Bronchial epithelial cell (primary cell): ENCODE measurements around the gene OLFML1. TPM values are rescaled to one million over a fixed set of nuclear protein-coding genes. Genes with fewer than 3 reads are reported as not detected.

Experiments
- DNase-seq: peaks from one replicate; pipeline ENCODE4 v3.0.0-alpha.2; 2010; ENCODE audit warnings: low read depth
- FAIRE-seq: peaks from 2 replicates; lab custom pipeline; 2011; peaks lifted over from hg19 to GRCh38; lab: Jason Lieb, UNC
- H3K27me3 ChIP-seq: 2 replicates; pipeline ENCODE4 v1.5.1; 2011; ENCODE audit warnings: low read length; ENCODE audit not compliant: control insufficient read depth, insufficient read depth
- H3K36me3 ChIP-seq: 2 replicates; pipeline ENCODE4 v1.5.1; 2011; ENCODE audit warnings: low read length; ENCODE audit not compliant: control insufficient read depth, insufficient read depth
- H3K4me3 ChIP-seq: 2 replicates; pipeline ENCODE4 v1.5.1; 2011; ENCODE audit warnings: mild to moderate bottlenecking, low read depth, low read length, control low read depth
- CTCF ChIP-seq: IDR thresholded peaks from 2 replicates; pipeline ENCODE4 v1.5.1; 2011; ENCODE audit warnings: mild to moderate bottlenecking, moderate library complexity, low read length, control low read depth, inconsistent platforms; ENCODE audit not compliant: insufficient read depth, severe bottlenecking
- total RNA-seq: library from RNA; depleted of rRNA; stranded (reverse); fragments of >200 nt; gene quantifications from 2 replicates; pipeline ENCODE4 v1.2.1, GENCODE V29; 2014

The OLFML1 gene
- total RNA-seq, 1 donor from 2014 or later: not detected

- FAIRE-seq: no peak
Observed at GRCh38 chr11:7524462-7525235, 39.3 kb downstream of the OLFML1 start.

GRCh38 chr11:7525424-7525823 is 40.1 kb downstream of the OLFML1 start:
- DNase-seq (no peak), FAIRE-seq (no peak)
- H3K27me3 ChIP-seq: no peaks in the 10 kb centered on the region
- H3K36me3 ChIP-seq: no peaks in the 10 kb centered on the region
- TF ChIP-seq CTCF: no peak
- no peak overlapping the region for H3K4me3 ChIP-seq

More at GRCh38 chr11:7524462-7525235, 39.3 kb downstream of the OLFML1 start:
- Histone ChIP-seq H3K36me3 (no peaks in the 10 kb centered on the region), H3K27me3 (no peaks in the 10 kb centered on the region), H3K4me3 (no peak overlapping the region)
- DNase-seq: no peak
- TF ChIP-seq CTCF: no peak

- FAIRE-seq (peak; percentile 47), DNase-seq (no peak)
- Histone ChIP-seq H3K27me3 (no peaks in the 10 kb centered on the region), H3K36me3 (no peaks in the 10 kb centered on the region), H3K4me3 (no peak overlapping the region)
- TF ChIP-seq CTCF: no peak
Observed at GRCh38 chr11:7527029-7527428, 41.7 kb downstream of the OLFML1 start.

- FAIRE-seq (no peak), DNase-seq (no peak)
- TF ChIP-seq CTCF: no peak
- H3K4me3 ChIP-seq: no peak overlapping the region
- no peaks in the 10 kb centered on the region for H3K36me3 ChIP-seq
- H3K27me3 ChIP-seq: no peaks in the 10 kb centered on the region
Observed at GRCh38 chr11:7528514-7529049, 43.3 kb downstream of the OLFML1 start.

- FAIRE-seq (no peak), DNase-seq (no peak)
- Histone ChIP-seq H3K36me3 (no peaks in the 10 kb centered on the region), H3K4me3 (no peak overlapping the region), H3K27me3 (no peaks in the 10 kb centered on the region)
- no peak for TF ChIP-seq CTCF
Observed at GRCh38 chr11:7530013-7530640, 44.8 kb downstream of the OLFML1 start.
